Gastrocnemius medialis (tissue), 4 donors: ENCODE measurements around the gene CFAP298.

ENCODE experiments used
- POLR2A ChIP-seq, 2 donors: fragments of 450-650 bp; IDR thresholded peaks; one replicate each; pipeline ENCODE4 v1.6.1; 2017; ENCODE audit warnings: antibody characterized with exemption in 2 of 2, mild to moderate bottlenecking in 2 of 2, moderate library complexity in 2 of 2
- TF ChIP-seq, protein P1 (sequence below), 5 experiments: fragments of 450-650 bp in 3 of 5; fragments of 200-600 bp in 2 of 5; sonication (generic) in 2 of 5; IDR thresholded peaks in 4 of 5; conservative IDR thresholded peaks in 1 of 5; 1 replicate in 4 of 5; 2 replicates in 1 of 5; pipeline ENCODE4 v1.5.1; 2016 to 2019; ENCODE audit warnings: antibody characterized with exemption in 5 of 5, mild to moderate bottlenecking in 3 of 5, moderate library complexity in 3 of 5

DNA sequence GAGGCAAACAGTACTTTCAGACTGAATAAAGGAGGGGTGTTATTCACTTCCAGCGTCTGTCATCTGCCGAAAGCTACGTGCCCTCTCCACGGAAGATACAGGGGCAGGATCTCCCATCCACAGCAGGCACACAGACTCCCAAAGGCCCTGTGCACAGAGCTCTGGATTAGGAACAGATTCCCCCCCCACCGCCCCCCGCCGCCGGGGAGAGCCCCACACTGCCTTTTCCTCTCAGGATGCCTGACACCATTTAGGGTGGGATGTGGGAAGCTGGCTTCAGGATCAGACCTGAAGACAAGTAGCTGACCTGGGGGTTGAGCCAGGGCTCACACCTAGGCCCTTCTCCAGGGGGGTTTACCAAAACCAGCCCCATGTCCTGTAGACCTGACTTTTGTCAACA lies 18.5 kb downstream of the CFAP298 start:
- TF ChIP-seq, protein P1, sequence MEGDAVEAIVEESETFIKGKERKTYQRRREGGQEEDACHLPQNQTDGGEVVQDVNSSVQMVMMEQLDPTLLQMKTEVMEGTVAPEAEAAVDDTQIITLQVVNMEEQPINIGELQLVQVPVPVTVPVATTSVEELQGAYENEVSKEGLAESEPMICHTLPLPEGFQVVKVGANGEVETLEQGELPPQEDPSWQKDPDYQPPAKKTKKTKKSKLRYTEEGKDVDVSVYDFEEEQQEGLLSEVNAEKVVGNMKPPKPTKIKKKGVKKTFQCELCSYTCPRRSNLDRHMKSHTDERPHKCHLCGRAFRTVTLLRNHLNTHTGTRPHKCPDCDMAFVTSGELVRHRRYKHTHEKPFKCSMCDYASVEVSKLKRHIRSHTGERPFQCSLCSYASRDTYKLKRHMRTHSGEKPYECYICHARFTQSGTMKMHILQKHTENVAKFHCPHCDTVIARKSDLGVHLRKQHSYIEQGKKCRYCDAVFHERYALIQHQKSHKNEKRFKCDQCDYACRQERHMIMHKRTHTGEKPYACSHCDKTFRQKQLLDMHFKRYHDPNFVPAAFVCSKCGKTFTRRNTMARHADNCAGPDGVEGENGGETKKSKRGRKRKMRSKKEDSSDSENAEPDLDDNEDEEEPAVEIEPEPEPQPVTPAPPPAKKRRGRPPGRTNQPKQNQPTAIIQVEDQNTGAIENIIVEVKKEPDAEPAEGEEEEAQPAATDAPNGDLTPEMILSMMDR (IDR thresholded peaks at IDR 0.05 in 4 of 5, conservative IDR thresholded peaks at IDR 0.05 in 1 of 5) = no peak
- no peak for TF ChIP-seq POLR2A (IDR thresholded peaks at IDR 0.05)
